Right forelimb (tissue), 1 donor: ENCODE measurements around the gene TP63.

Experiments used
- DNase-seq: peaks from one replicate; pipeline ENCODE4 v3.0.0-alpha.2; 2018

Gene TP63

GRCh38 chr3:189827108-189827507 lies 195.9 kb downstream of the TP63 start:
- no peak for DNase-seq

GRCh38 chr3:189830401-189830800 lies 199.2 kb downstream of the TP63 start:
- no peak for DNase-seq

GRCh38 chr3:189833266-189833665 lies 202.1 kb downstream of the TP63 start:
- DNase-seq = no peak

- no peak for DNase-seq
Measured at GRCh38 chr3:189833996-189834395, 202.8 kb downstream of the TP63 start.

- DNase-seq = no peak
Measured at GRCh38 chr3:189834462-189834861, 203.3 kb downstream of the TP63 start.

- DNase-seq = no peak
Measured at GRCh38 chr3:189836795-189837194, 205.6 kb downstream of the TP63 start.

- DNase-seq = no peak
Measured at GRCh38 chr3:189838291-189838690, 207.1 kb downstream of the TP63 start.

- DNase-seq = no peak
Measured at GRCh38 chr3:189839576-189839975, 208.4 kb downstream of the TP63 start.

GRCh38 chr3:189841473-189842205 lies 210.4 kb downstream of the TP63 start:
- DNase-seq = no peak

- DNase-seq = no peak
Measured at GRCh38 chr3:189842681-189843602, 211.8 kb downstream of the TP63 start.

- DNase-seq = no peak
Measured at GRCh38 chr3:189845069-189845468, 213.9 kb downstream of the TP63 start.

- no peak for DNase-seq
Measured at GRCh38 chr3:189848395-189849040, 217.3 kb downstream of the TP63 start.

- no peak for DNase-seq
Measured at GRCh38 chr3:189849262-189849661, 218.1 kb downstream of the TP63 start.

- DNase-seq = no peak
Measured at GRCh38 chr3:189851682-189852081, 220.5 kb downstream of the TP63 start.

- no peak for DNase-seq
Measured at GRCh38 chr3:189853906-189854305, 222.7 kb downstream of the TP63 start.

- DNase-seq = no peak
Measured at GRCh38 chr3:189860296-189860695, 229.1 kb downstream of the TP63 start.

GRCh38 chr3:189862385-189862998 lies 231.3 kb downstream of the TP63 start:
- DNase-seq = no peak

GRCh38 chr3:189863031-189863430 lies 231.8 kb downstream of the TP63 start:
- DNase-seq = no peak

GRCh38 chr3:189868061-189868460 lies 236.9 kb downstream of the TP63 start:
- DNase-seq = no peak

- no peak for DNase-seq
Measured at GRCh38 chr3:189869165-189869564, 238.0 kb downstream of the TP63 start.

GRCh38 chr3:189871418-189871817 lies 240.2 kb downstream of the TP63 start:
- DNase-seq = no peak

- no peak for DNase-seq
Measured at GRCh38 chr3:189883113-189883753, 252.0 kb downstream of the TP63 start.

GRCh38 chr3:189890496-189890895 lies 259.3 kb downstream of the TP63 start:
- DNase-seq = no peak
